Spinal cord (tissue), 10 donors: Measurements from ENCODE around the gene ATOSA. TPM values are rescaled to one million over a fixed set of nuclear protein-coding genes. Genes with fewer than 3 reads are reported as not detected.
A peak's percentile ranks its signal among the peaks of the same experiment; 100 is the strongest.

ENCODE experiments used
- DNase-seq, 6 donors: peaks; one replicate each; pipeline versions ENCODE4 v3.0.0 to v3.0.0-alpha.2; 2013 to 2015; ENCODE audit warnings: low spot score in 6 of 6, low read depth in 4 of 6
- H3K27ac ChIP-seq: one replicate; pipeline ENCODE4 v1.5.1; 2013; ENCODE audit warnings: low read depth, low read length, control low read depth
- H3K27me3 ChIP-seq: one replicate; pipeline ENCODE4 v1.6.1; 2013; ENCODE audit warnings: low read length; ENCODE audit not compliant: control insufficient read depth, insufficient read depth
- H3K36me3 ChIP-seq: one replicate; pipeline ENCODE4 v1.6.1; 2013; ENCODE audit warnings: low read length; ENCODE audit not compliant: control insufficient read depth, insufficient read depth
- H3K4me1 ChIP-seq: one replicate; pipeline ENCODE4 v1.6.1; 2013; ENCODE audit warnings: low read length; ENCODE audit not compliant: control insufficient read depth, insufficient read depth
- H3K4me3 ChIP-seq: one replicate; pipeline ENCODE4 v1.5.1; 2013; ENCODE audit warnings: low read depth, low read length, control low read depth
- H3K9me3 ChIP-seq: one replicate; pipeline ENCODE4 v1.6.1; 2013; ENCODE audit warnings: low read length; ENCODE audit not compliant: control insufficient read depth, insufficient read depth
- WGBS: methylation state at CpG from one replicate; pipeline ENCODE4 v1.1.5; 2013; ENCODE audit warnings: missing lambda C conversion rate; ENCODE audit not compliant: insufficient coverage; 5-methylcytosine and 5-hydroxymethylcytosine counted together
- polyA plus RNA-seq, 2 donors: library from polyadenylated mRNA; unstranded; fragments of 120-200 nt; gene quantifications; one replicate each; pipeline ENCODE4 v1.2.1, GENCODE V29; 2013; ENCODE audit not compliant: insufficient read length in 2 of 2
- total RNA-seq, 2 donors: library from RNA; depleted of rRNA in 1 of 2; stranded (reverse); fragments of 120-200 nt in 1 of 2; fragments of >200 nt in 1 of 2; gene quantifications; one replicate each; pipeline versions ENCODE4 v1.2.3 to v1.2.4, GENCODE V29; 2013 to 2014
- donor health status: healthy.

ATOSA gene
- total and polyA plus RNA-seq, 4 donors = 37.4 to 86.8 (median 48.7) TPM

- DNase-seq = no peak
- H3K36me3 ChIP-seq = peaks cover 5% of the 10 kb centered on the region
- H3K4me1 ChIP-seq = no peaks in the 10 kb centered on the region
- WGBS = 100% methylated on average over 1 of the region's 2 CpGs
- no peak overlapping the region for H3K27ac ChIP-seq
- H3K4me3 ChIP-seq = no peak overlapping the region
- H3K9me3 ChIP-seq = no peaks in the 10 kb centered on the region
- no peaks in the 10 kb centered on the region for H3K27me3 ChIP-seq
Observed at GRCh38 chr15:52645916-52646315, 33.3 kb downstream of the ATOSA start.

- Histone ChIP-seq H3K27ac (no peak overlapping the region), H3K36me3 (peaks cover 7% of the 10 kb centered on the region)
Observed at GRCh38 chr15:52642386-52643361, 36.5 kb downstream of the ATOSA start.

GRCh38 chr15:52636459-52636858 is 42.7 kb downstream of the ATOSA start:
- Histone ChIP-seq H3K4me3 (no peak overlapping the region), H3K27me3 (no peaks in the 10 kb centered on the region), H3K36me3 (peaks cover 2% of the 10 kb centered on the region), H3K27ac (no peak overlapping the region), H3K4me1 (no peaks in the 10 kb centered on the region), H3K9me3 (no peaks in the 10 kb centered on the region)
- DNase-seq = no peak
- WGBS = no CpG with 5 or more reads among the region's 2 CpGs

More at GRCh38 chr15:52642386-52643361, 36.5 kb downstream of the ATOSA start:
- H3K4me3 ChIP-seq = no peak overlapping the region
- WGBS = 96% methylated on average over 2 of the region's 5 CpGs
- peak in 1 of 6 donors; percentile 57 for DNase-seq
- no peaks in the 10 kb centered on the region for H3K4me1 ChIP-seq
- H3K27me3 ChIP-seq = no peaks in the 10 kb centered on the region
- H3K9me3 ChIP-seq = no peaks in the 10 kb centered on the region

- Histone ChIP-seq H3K27ac (no peak overlapping the region), H3K9me3 (no peaks in the 10 kb centered on the region), H3K4me3 (no peak overlapping the region), H3K4me1 (no peaks in the 10 kb centered on the region), H3K36me3 (peaks cover 2% of the 10 kb centered on the region), H3K27me3 (no peaks in the 10 kb centered on the region)
- no peak for DNase-seq
- no CpG with 5 or more reads among the region's 1 CpG for WGBS
Observed at GRCh38 chr15:52635908-52636307, 43.3 kb downstream of the ATOSA start.

Other genes with a start within 250 kb of the ATOSA start
- 100 to 1,000 TPM in 1 of 2 donors, 10 to 100 TPM in 1; 47.8 to 119 TPM for gene MYO5A, start 150.5 kb downstream of the ATOSA start, total RNA-seq
- gene MYO5A, start 150.5 kb downstream of the ATOSA start, polyA plus RNA-seq = 100 to 1,000 TPM in 1 of 2 donors, 10 to 100 TPM in 1; 66.8 to 110 TPM
- 100 to 1,000 TPM; 156 to 285 TPM for gene ARPP19, start 110.4 kb downstream of the ATOSA start, total RNA-seq
- 100 to 1,000 TPM; 167 to 191 TPM for gene ARPP19, start 110.4 kb downstream of the ATOSA start, polyA plus RNA-seq
- 1 to 10 TPM; 1.4 to 3.6 TPM for gene ONECUT1, start 110.9 kb upstream of the ATOSA start, total RNA-seq
- gene ONECUT1, start 110.9 kb upstream of the ATOSA start, polyA plus RNA-seq = 1 to 10 TPM; 1.1 TPM